GM21390 (cell line): ENCODE measurements around the gene COX20.

Experiments
- ATAC-seq: cut with Tn5 transposase; IDR thresholded peaks from one replicate; pipeline ENCODE4 v1.9.1; 2021; ENCODE audit not compliant: unreplicated experiment

The COX20 gene

GRCh38 chr1:244869950-244870349, 34.5 kb downstream of the COX20 start:
- no peak for ATAC-seq

DNA sequence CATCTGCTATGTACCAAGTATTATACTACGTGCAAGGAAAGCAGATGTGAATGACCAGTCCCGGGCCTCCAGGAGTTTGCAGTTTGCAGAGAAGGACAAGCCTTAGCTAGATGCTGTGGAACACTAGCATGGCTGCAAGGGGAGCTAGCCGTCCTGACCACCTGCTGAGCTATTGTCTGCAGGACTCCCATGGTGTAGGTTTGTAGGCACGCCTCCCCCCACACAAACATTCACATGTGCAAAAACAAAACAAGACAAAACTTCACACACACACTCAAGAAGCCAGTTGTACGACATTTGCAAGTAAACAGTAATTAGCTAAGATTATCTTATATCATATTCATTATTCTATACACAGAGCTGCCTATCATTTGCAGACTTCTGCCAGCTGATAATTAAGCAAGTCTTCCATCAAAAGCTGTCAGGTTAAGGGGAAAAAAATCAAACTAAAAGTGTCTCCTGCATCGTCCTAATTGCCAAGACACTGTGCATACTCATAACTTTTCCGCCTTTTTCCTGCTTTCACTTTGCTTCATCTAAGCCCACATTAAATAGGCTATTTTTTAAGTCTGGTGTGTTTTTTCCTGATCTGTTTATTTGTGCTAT, 39.6 kb downstream of the COX20 start:
- no peak for ATAC-seq

- no peak for ATAC-seq
Observed at GRCh38 chr1:244876228-244876910, 40.9 kb downstream of the COX20 start.

- ATAC-seq, result no peak
Observed at GRCh38 chr1:244878681-244879080, 43.2 kb downstream of the COX20 start.

DNA sequence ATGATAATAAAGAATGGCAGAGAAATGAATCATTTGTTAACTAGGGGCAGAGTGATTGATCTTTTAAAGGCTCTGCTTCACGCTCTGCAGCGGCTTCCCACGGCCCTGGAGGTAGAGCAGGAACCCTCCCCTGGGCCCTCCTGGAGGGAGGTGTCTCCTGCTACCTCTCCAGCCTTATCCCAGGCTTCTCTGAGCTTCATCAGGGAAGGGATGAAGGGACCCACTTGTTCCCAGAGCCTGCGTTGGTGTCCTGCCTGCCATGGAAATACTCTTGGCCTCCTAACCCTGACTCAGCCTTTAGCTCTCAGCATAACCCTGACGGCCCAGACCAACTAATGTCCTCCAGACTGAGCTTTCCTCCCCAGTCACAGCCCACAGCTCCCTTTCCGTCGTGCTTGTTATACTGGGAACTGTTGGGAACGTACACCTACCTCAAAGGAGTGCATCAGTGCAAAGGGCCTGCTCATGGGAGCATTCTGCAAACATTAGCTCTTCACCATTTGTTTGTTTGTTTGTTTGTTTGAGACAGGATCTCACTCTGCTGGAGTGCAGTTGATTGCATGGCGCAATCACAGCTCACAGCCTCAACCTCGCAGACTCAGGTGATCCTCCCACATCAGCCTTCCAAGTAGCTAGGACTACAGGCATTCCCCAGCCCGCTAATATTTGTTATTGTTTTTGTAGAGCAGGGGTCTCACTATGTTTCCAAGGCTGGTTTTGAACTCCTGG, 46.3 kb downstream of the COX20 start:
- no peak for ATAC-seq

DNA sequence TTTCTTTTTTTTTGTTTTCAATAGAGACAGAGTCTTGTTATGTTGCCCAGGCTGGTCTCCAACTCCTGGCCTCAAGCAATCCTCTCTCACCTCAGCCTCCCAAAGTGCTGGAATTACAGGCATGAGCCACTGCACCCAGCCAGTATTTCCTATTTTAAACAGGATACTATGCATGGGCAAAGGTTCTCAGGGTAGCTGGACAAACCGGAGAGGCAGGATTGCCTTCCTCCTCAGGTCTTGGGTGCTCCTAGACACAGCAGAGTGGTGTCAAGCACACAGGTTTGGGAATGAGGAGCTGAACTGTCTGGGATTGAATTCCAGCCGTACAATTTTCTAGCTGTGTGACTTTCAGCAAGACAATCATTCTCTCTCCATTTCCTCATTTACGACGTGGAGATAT, 51.8 kb downstream of the COX20 start:
- no peak for ATAC-seq

DNA sequence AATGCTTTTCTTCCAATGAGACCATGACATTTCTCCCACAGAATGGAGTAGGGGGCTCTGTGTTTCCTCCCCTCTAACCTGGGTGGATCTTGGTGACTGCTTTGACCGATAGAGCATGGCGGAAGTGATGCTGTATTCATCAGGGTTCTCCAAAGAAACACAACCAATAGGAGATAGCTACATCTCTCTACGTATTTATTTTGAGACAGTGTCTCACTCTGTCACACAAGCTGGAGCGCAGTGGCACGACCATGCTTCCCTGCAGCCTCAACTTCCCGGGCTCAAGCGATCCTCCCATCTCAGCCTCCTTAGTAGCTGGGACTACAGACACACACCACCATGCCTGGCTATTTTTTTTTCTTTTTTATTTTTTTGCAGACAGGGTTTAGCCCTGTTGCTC, 58.4 kb downstream of the COX20 start:
- no peak for ATAC-seq
